Gastrocnemius medialis (tissue), 4 donors: ENCODE data around the gene PPP1R16B.
A peak's percentile ranks its signal among the peaks of the same experiment; 100 is the strongest.

Source experiments
- POLR2A ChIP-seq, 2 donors: fragments of 450-650 bp; IDR thresholded peaks; one replicate each; pipeline ENCODE4 v1.6.1; 2017; ENCODE audit warnings: antibody characterized with exemption in 2 of 2, mild to moderate bottlenecking in 2 of 2, moderate library complexity in 2 of 2
- TF ChIP-seq, protein P1 (sequence below), 5 experiments: fragments of 450-650 bp in 3 of 5; fragments of 200-600 bp in 2 of 5; sonication (generic) in 2 of 5; IDR thresholded peaks in 4 of 5; conservative IDR thresholded peaks in 1 of 5; 1 replicate in 4 of 5; 2 replicates in 1 of 5; pipeline ENCODE4 v1.5.1; 2016 to 2019; ENCODE audit warnings: antibody characterized with exemption in 5 of 5, mild to moderate bottlenecking in 3 of 5, moderate library complexity in 3 of 5

DNA sequence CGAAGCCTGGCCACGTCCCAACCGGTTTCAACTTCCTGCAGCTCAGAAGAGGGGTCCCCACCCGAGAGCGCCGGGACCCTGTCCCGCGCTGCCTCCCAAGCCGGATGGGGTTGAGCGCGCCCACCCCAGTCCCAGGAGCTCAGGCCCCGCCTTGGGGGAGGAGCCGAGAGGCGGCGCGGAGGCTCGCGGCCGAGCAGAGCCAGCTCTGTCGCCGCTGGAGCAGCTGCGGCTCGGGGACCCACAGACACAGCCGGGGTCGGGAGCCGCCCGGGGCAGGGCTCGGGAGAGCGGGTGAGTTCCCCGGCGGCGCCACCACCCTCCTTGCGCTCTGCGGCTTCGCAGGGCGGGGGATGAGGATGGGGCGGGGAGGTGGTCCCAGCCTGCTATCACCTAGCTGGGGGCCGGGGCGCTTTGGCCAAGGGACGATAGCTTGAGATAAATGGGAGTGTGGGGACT lies at the start of gene PPP1R16B:
- TF ChIP-seq, protein P1, sequence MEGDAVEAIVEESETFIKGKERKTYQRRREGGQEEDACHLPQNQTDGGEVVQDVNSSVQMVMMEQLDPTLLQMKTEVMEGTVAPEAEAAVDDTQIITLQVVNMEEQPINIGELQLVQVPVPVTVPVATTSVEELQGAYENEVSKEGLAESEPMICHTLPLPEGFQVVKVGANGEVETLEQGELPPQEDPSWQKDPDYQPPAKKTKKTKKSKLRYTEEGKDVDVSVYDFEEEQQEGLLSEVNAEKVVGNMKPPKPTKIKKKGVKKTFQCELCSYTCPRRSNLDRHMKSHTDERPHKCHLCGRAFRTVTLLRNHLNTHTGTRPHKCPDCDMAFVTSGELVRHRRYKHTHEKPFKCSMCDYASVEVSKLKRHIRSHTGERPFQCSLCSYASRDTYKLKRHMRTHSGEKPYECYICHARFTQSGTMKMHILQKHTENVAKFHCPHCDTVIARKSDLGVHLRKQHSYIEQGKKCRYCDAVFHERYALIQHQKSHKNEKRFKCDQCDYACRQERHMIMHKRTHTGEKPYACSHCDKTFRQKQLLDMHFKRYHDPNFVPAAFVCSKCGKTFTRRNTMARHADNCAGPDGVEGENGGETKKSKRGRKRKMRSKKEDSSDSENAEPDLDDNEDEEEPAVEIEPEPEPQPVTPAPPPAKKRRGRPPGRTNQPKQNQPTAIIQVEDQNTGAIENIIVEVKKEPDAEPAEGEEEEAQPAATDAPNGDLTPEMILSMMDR (IDR thresholded peaks at IDR 0.05 in 4 of 5, conservative IDR thresholded peaks at IDR 0.05 in 1 of 5): no peak
- TF ChIP-seq POLR2A (IDR thresholded peaks at IDR 0.05): peak in 1 of 2 donors; percentile 38
